Fibroblast of upper back skin (primary cell): Measurements from ENCODE around the gene KIF14.

Source experiments
- DNase-seq: peaks from one replicate; pipeline ENCODE4 v3.0.0-alpha.2; 2013

Gene KIF14, protein sequence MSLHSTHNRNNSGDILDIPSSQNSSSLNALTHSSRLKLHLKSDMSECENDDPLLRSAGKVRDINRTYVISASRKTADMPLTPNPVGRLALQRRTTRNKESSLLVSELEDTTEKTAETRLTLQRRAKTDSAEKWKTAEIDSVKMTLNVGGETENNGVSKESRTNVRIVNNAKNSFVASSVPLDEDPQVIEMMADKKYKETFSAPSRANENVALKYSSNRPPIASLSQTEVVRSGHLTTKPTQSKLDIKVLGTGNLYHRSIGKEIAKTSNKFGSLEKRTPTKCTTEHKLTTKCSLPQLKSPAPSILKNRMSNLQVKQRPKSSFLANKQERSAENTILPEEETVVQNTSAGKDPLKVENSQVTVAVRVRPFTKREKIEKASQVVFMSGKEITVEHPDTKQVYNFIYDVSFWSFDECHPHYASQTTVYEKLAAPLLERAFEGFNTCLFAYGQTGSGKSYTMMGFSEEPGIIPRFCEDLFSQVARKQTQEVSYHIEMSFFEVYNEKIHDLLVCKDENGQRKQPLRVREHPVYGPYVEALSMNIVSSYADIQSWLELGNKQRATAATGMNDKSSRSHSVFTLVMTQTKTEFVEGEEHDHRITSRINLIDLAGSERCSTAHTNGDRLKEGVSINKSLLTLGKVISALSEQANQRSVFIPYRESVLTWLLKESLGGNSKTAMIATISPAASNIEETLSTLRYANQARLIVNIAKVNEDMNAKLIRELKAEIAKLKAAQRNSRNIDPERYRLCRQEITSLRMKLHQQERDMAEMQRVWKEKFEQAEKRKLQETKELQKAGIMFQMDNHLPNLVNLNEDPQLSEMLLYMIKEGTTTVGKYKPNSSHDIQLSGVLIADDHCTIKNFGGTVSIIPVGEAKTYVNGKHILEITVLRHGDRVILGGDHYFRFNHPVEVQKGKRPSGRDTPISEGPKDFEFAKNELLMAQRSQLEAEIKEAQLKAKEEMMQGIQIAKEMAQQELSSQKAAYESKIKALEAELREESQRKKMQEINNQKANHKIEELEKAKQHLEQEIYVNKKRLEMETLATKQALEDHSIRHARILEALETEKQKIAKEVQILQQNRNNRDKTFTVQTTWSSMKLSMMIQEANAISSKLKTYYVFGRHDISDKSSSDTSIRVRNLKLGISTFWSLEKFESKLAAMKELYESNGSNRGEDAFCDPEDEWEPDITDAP (N-terminal part only)

DNA sequence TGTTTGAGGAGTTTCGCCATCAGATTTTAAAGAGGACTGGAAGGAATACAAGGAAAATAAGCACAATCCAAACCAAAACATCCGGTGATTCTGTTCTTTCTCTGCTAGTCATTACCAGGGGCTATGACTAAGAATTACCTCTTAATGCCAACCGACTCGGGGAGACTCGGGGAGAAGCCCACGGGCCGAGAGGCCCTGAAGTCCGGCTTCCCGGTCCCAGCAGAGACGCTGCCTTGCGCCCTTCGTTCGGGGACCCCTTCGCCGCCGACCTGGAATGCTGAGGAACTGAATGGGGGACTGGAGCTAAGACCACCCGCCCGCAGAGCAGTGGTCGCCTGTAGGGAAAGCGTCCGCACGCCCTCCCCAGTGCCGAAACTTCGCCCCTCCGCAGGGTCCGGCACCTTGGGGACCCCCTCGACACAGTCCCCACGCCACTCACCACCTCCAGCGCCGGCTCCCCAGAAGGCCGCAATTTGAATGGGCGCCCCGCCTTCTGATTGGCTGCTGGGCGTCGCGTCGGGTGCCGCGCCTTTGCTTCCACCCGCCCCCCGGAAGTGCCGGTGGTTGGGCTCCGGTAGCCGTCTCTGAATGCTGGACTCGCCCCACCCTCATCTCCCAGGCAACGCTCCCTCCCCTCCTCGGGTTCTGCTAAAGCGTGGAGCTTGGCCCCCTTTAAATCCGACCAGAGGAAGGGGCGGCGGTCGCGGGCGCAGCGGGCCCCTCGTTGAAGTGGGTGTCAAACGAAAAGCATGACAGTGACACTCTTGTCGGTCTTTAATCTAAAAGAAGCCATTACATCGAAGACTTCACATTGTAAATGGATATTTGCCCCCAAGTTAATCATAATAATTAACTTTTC, at the start of gene KIF14:
KIF14 (minus strand) TSS at position 479 of the 859 bp plus-strand sequence. CDS start 2,028 bp downstream, outside the sequence.
- peak; percentile 90 for DNase-seq

DNA sequence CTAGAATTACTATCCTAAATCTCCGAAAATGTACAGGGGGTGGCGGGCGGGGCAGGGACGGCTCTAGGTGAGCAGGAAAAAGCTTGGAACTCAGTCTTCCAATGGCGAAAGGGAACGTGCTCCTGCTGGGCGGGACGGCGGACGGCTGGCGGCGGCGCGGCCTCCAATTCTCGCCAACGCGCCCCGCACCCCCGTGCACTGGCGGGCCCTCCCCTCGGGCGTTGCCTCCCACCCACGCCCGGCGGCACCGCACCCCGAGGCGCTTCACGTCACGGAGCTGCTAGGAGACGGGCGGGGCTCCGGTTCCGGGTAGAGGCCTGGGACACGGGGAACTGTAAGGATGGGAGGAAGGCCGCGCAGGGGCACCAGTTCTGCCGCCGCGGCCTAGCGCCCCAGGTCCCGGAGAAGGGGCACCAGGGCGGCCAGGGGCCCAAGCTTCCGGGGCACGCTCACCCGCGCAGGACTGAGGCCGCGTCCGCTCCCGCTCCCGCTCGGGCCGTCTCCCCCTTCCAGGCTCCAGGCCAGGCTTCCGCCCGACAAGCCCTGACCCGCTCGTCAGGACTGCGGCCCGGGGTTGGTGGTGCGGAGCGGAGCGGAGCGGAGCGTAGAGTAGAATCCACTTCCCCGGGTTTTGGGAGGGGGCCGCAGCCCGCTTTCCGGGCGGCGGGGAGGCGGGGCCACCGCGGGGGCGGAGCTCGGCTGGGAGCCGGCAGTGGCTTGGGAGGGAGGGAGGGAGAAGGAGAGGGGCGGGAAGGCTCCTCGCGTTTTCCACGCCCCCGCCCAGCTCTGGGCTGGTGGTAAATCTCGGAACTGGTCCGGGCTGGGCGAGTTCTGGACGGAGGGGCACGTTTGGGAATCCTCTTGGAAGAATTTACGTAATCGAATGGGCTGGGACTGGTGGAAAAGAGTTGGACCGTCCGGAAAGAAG, 49.0 kb upstream of the KIF14 start, which contains the start of gene DDX59:
DDX59 (minus strand) TSS at position 594 of the 928 bp plus-strand sequence. CDS start 3,167 bp downstream, outside the sequence.
- peak; percentile 98 for DNase-seq

DNA sequence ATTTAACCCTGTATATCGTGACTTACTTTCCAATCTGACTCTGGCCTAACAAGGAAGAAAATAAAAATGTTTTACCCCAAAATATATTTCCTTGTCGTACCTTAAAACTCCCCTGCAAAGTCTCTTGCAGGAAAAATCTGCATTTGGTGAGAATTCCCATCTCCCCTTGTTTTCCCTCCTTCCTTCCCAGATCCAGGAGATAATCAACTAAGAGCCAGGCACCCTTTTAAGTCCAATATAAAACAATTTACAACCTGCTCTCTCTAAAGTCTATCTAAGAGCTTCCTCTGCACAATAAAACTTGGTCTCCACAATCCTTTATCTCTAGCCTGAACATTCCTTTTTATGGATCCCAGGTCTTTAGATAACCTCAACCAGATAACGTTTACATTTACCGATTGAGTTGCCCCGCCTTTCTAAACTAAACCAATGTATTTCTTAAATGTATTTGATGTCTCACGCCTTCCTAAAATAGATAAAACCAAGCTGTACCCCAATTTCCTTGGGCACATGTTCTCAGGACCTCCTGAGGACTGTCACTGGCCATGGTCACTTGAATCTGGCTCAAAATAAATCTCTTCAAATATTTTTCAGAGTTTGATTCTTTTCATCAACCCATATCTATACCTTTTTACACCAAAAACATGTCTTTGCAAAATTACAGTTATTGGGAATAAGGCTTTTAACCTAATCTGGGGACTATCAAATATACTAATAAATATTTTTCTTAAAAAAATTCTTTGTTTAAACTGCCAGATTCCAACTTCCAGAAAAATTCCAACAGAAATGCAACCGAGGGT, 48.2 kb upstream of the KIF14 start:
- no peak for DNase-seq

DNA sequence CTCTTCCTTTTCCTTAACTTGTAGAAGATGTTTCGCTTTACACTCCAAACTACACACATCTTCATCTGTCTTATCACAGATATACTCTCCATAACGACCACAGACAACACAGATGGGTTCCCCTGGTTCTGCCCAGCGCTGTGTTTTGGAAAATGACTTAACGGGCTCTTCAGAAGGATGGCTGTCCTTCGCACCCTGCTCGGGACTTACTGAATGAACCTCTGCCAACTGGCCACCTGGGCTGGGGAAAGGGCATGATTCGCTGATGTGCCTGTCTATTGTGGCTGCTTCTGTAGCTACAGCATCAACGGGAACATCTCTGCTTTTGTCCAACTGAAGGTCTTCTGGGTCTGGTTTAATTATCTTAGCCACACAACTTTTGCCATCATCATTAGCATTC, 45.8 kb upstream of the KIF14 start:
- no peak for DNase-seq

DNA sequence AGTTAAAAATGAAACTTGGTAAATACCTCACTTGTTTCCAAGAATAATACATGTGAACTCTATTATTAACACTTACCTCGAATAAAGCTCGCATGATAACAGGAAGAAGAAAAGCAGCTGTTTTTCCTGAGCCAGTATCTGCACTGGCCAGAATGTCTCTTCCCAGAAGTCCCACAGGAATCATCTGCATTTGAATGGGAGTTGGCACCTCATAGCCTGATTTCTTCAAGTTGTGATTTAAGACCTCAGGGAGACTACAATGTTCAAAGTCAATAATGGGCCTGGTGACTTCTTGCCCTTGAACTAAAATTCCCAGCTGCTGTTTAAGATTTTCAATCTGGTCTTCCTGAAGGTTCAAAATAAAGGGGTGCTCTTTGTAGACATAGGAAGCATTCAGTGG, 45.3 kb upstream of the KIF14 start:
- DNase-seq: peak; percentile 58

DNA sequence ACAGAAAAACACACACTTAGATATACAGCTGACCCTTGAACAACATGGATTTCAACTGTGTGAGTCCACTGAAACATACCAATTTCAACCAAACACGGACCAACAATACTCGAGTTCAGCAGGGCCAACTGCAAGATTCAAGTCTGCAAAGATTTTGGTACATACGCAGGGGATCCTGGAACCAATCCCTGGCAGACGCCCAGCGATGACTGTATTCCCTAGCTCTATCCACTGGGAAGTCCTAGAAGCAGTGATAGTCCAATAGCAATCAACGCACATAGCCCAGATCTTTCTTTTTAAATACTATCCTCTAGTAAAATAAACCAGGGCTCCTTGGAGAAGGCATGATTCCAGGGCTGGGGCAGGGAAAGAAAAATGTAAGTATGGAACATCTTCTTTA, 40.2 kb upstream of the KIF14 start:
- DNase-seq: no peak

DNA sequence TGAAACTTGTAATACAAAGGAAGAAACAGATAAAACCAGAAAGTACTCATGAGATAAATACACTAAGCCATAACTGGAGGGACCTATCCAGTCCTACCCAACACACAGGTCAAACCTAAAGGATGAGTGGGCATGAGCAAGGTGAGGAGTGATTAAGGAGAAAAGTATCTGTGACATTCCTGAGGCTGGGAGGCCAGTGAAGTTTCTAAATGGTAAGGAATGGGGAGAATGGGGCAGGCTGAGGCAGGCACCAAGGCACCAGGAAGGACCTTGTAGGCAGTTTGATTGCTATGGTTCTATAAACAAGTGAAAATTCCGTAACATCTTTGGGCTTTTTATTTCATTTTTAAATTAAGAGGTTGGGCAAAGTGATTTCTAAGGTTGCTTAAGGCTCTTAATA, 38.7 kb upstream of the KIF14 start:
- DNase-seq: peak; percentile 33

DNA sequence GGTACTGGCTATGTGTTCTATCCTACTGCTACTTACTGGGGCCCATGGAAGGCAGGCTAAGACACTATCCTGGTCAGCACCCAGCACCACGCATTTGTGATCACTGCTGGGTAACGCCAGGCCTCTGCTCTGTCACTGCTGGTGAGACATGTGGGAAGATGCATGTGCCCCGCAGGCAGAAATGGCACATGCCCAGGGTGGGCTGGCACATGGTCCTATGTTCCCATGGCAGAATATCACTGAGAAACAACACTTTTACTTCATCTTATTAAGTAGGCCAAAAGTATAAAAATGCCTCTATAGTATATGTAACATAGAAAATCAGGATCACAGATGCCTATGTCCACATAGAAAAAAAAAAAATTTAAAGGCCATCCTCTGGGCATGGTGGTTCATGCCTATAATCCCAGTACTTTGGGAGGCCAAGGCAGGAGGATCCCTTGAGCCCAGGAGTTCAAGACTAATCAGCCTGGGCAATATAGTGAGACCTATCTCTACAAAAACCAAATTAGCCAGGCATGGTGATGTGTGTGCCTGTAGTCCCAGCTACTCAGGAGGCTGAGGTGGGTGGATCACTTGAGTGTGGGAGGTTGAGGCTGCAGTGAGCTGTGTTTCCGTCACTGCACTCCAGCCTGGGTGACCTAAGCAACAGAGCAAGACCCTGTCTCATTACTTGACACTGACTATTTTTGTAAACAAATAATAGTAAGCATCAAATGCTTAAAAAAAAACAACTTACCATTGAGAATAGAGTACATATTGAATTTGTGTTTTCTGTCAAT, 37.7 kb upstream of the KIF14 start:
- no peak for DNase-seq

DNA sequence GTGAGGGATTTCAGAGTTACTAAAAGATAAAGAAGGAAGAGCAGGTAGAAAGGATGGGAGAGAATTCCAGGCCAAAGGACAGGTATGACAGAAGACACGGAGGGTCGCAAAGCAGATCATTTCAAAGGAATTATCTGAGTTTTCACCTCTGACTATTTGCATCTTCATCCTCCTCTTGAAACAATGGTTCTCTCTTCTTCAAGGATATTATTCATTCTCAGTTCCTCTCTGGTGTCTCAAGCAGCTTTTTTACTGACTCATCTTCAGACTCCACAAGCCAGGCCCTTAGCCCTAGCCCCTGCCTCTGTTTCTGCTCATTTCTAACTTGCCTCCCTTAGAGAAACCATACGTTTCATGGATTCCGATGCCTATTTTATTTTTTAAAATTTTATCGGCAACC, 34.1 kb upstream of the KIF14 start:
- no peak for DNase-seq

DNA sequence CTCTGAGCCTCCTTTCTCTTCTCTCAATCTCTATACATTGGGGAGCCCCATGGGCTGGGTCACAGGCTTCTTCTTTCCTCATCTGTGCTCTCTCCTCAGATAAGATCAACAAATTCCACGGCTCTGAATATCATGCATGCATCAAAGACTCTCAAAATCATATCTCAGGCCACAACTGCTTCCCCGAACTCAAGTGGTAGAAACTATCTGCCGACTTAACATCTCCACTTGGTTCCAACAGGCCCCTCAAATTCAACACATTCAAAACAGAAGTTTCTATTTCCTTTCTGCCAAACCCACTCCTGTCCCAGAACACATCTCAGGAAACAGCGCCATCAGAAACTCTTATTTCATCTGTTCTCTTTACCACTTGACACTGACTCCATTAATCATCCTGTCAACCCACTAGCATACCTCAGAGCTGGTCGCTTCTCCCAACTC, 32.5 kb upstream of the KIF14 start:
- DNase-seq: no peak

DNA sequence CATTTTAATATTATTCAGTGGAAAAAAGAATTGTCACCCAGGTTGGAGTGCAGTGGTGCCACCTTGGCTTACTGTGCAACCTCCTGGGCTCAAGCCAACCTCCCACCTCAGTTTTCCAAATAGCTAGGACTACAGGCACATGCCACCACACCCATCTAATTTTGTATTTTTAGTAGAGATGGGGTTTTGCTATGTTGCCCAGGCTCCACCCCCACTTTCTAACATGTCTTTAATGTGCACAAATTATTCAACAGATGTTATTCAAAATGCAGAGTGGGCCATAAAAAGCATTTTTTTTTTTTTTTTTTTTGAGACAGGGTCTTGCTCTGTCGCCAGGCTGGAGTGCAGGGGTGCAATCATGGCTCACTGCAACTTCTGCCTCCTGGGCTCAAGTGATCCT, 31.8 kb upstream of the KIF14 start:
- DNase-seq: no peak

DNA sequence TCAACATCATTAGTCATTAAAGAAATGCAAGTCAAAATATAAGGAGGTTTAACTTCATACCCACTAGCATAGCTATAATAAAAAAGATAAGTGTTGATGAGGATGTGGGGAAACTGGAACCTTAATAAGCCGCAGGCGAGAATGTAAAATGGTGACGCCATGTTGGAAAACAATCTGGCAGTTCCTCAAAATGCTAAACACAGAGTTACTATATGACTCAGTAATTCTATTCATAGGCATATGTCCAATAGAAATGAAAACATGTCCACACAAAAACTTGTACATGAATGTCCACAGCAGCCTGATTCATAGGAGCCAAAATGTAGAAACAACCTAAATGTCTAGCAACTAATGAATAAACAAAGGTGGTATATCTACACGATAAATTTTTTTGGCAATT, 26.0 kb upstream of the KIF14 start:
- no peak for DNase-seq

DNA sequence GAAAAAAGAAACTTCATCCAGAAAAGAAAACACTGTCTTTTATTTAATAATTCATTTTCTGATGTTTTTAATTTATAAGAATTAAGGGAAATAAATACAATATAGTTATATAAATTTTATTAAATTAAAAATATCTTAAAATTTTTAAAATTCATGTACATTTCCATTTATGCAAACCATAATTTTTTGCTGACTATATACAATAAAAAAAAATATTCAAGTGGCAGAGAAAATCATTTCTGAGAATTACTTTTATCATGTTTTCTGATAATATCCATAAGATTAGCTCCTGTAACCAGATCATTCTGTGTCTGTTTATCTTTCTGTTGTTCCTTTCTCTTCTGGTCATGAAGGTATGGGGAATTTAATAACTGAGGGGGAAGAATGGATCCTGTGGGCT, 23.5 kb upstream of the KIF14 start:
- no peak for DNase-seq

DNA sequence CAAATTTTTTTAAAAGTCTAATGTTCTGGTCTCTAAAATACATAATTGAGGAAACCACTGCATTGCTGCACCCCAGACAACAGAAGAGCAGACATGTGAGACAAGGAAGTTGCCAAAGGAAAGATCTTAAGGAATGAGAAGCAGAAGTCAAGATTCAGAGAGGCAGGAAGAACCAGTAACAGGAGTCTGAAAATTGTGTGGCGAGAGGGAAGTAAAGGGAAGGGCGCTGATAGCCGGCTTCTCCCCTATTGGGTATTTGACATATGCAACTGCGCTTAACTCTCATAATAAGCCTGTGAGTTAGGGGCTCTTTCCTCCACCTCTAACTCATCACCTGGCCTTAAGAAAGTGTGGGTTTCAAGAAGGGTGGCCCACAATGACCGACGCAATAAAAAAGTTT, 21.9 kb upstream of the KIF14 start:
- DNase-seq: no peak

DNA sequence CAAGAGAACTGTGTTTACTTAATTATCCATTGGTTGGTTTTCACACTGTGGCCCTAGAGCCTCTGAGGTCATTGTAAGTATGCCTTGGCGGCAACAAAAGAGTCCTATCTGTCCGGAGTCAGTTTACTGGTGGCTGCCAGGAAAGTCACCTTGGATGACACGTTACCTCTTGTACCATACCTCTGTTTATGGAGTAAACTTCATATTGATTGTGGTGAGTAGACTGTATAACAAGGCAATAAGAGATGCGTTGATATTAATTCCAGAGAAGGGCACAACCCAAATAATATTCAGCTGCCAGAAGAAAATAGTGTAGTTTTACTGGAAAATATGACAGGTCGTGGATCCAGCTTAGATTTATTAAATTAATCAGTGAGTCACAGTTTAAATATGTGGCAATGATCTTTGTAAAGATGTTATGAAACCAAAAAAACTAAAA, 20.4 kb upstream of the KIF14 start:
- peak; percentile 29 for DNase-seq

DNA sequence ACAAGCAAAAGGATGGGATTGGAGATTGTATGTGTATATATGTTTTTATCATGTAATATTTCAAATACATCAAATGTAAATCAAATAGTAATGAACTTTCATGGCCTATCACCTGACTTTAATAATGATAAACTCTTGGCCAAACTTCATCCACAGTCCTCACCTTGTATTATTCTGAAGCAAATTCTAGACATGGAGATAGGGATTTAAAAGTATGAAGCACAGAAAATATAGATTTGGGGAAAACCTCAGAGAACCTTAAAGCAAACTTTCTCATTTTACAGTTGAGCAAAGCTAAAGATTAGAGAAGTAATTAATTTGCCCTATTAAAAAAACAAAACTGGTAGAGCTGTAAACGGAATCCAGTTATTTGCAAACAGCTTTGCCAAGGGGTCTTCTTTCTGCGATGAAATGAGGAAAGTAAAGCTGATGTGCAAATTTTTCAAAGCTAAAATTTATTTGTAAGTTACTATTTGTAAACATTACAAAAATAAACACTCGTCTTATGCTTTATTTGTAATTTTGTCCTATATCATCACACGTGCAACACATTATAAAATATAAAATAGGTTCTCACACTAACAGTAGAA, 19.9 kb upstream of the KIF14 start:
- DNase-seq: no peak

DNA sequence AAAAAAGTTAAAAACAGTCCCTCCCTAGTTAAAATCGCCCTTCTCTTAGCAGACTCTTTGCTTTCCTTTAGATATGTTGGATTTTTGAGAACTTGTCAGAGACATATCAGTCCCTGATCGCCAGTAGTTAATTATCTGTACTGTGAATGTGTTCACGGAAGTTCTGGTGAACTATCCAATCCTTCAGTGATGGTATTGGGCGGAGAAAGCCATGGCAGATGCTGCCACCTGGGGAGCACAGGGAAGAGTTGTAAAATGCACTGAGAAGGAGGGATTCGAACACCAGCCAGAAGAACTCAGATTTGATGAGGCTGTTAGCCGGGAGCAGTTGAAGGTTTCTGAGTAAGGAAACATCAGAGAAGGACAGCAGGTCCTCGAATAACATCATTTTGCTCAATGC, 17.5 kb upstream of the KIF14 start:
- no peak for DNase-seq

DNA sequence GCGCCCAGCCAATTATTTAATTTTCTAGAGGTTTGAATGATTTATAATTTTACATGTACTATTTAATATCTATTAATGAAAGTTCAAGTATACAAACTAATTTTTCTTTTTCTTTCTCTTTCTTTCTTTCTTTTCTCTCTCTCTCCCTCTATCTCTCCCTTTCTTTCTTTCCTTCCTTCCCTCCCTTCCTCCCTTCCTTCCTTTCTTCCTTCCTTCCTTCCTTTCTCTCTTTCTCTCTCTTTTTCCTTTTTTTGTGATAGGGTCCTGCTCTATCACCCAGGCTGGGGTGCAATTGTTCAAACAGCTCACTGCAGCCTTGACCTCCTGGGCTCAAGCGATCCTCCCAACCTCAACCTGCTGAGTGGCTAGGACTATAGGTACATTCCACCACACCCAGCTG, 16.1 kb upstream of the KIF14 start:
- no peak for DNase-seq
